ENCODE data around the gene SLC12A5. TPM values are rescaled to one million over a fixed set of nuclear protein-coding genes. Genes with fewer than 3 reads are reported as not detected.

The SLC12A5 gene
- total RNA-seq, 1 donor from 2014 or later = 8.8 TPM

DNA sequence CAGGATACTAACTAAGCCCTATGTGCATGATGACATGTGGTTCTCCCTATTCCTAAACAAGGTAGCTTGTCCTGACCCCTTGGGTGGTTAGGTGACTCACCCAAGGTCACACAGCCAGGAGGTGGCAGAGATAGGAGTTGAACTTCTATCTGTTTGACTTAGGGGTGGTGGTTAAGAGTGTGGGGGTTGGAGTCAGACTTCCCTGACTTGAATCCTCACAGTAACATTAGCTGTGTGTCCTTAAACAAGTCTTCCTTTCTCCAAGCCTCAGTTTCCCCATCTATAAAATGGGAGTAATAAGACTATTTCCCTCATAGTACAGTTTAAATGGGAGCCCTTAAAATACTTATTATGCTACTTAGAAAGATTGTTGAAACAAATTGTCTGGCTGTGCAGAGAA lies 21.9 kb downstream of the SLC12A5 start:
- no peaks in the 10 kb centered on the region for H3K4me1 Mint-ChIP-seq (ENCODE audit: low read depth)
- H3K27me3 Mint-ChIP-seq = peaks cover 68% of the 10 kb centered on the region
- no peak for DNase-seq (ENCODE audit: low spot score, unreplicated experiment)
- H3K27ac Mint-ChIP-seq = no peak overlapping the region
- no peaks in the 10 kb centered on the region for H3K9me3 Mint-ChIP-seq (ENCODE audit: low read depth)
- H3K36me3 Mint-ChIP-seq (ENCODE audit: insufficient read depth) = peaks cover 5% of the 10 kb centered on the region
- no peak overlapping the region for H3K4me3 Mint-ChIP-seq (ENCODE audit: low read depth)
- no peak for TF ChIP-seq CTCF (IDR thresholded peaks at IDR 0.05; ENCODE audit: unreplicated experiment)

DNA sequence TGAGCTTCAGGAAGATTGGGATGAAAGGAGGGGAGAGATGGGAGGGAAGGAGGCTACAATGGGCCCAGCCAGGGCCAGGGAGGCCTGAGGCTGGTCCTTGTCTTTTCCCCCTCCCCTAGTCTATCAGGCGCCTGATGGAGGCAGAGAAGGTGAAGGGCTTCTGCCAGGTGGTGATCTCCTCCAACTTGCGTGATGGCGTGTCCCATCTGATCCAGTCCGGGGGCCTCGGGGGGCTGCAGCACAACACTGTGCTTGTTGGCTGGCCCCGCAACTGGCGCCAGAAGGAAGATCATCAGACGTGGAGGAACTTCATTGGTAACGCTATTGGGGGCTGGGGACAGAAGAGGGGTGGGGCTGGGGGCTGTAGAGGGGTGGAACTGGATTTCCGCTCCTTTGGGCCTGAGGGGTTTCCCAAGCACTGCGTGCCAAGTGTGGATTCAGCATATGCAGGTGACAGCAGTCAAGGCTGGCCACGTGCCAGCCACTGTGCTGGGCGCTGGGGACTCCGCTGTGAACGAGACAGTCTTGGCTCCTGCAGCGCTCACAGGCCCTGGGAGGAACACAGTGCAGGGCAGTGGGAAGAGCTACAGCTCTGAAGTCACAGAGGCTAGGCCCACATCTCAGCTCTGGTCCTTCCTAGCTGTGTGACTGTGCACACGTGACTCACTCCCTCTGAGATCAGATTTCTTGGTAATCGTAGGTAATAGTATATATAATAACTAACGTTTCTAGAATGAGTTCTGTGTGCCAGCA lies 22.7 kb downstream of the SLC12A5 start:
- DNase-seq (ENCODE audit: low spot score, unreplicated experiment) = no peak
- H3K27me3 Mint-ChIP-seq = peaks cover 66% of the 10 kb centered on the region
- H3K4me3 Mint-ChIP-seq (ENCODE audit: low read depth) = no peak overlapping the region

DNA sequence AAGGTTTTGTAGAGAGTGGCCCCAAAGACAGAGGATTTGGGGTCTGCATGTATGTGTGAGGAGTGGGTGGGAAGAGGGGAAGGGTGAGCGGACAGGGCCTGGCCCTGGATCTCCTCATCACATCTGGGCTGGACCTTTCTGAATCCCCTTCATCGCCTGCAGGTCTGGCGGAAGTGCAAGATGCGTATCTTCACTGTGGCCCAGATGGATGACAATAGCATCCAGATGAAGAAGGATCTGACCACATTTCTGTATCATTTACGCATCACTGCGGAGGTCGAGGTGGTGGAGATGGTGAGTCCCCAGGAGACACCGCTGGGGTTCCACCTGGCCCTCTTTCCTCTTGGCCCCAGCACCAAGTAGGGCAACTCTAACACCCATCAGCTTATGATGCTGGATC lies 24.4 kb downstream of the SLC12A5 start:
- H3K27ac Mint-ChIP-seq = no peak overlapping the region
- peaks cover 71% of the 10 kb centered on the region for H3K27me3 Mint-ChIP-seq
- H3K4me1 Mint-ChIP-seq (ENCODE audit: low read depth) = peaks cover 1% of the 10 kb centered on the region
- no peaks in the 10 kb centered on the region for H3K9me3 Mint-ChIP-seq (ENCODE audit: low read depth)
- peaks cover 7% of the 10 kb centered on the region for H3K36me3 Mint-ChIP-seq (ENCODE audit: insufficient read depth)
- no peak for TF ChIP-seq CTCF (IDR thresholded peaks at IDR 0.05; ENCODE audit: unreplicated experiment)
- DNase-seq (ENCODE audit: low spot score, unreplicated experiment) = no peak
- no peak overlapping the region for H3K4me3 Mint-ChIP-seq (ENCODE audit: low read depth)

More for the DNA sequence above, 22.7 kb downstream of the SLC12A5 start:
- peaks cover 6% of the 10 kb centered on the region for H3K36me3 Mint-ChIP-seq (ENCODE audit: insufficient read depth)
- H3K27ac Mint-ChIP-seq = no peak overlapping the region
- H3K4me1 Mint-ChIP-seq (ENCODE audit: low read depth) = no peaks in the 10 kb centered on the region
- no peaks in the 10 kb centered on the region for H3K9me3 Mint-ChIP-seq (ENCODE audit: low read depth)
- no peak for TF ChIP-seq CTCF (IDR thresholded peaks at IDR 0.05; ENCODE audit: unreplicated experiment)

- Mint-ChIP-seq H3K4me1 (ENCODE audit: low read depth) (peaks cover 1% of the 10 kb centered on the region), H3K9me3 (ENCODE audit: low read depth) (no peaks in the 10 kb centered on the region), H3K36me3 (ENCODE audit: insufficient read depth) (peaks cover 7% of the 10 kb centered on the region), H3K4me3 (ENCODE audit: low read depth) (no peak overlapping the region), H3K27ac (no peak overlapping the region), H3K27me3 (peaks cover 73% of the 10 kb centered on the region)
- no peak for TF ChIP-seq CTCF (IDR thresholded peaks at IDR 0.05; ENCODE audit: unreplicated experiment)
- DNase-seq (ENCODE audit: low spot score, unreplicated experiment) = no peak
Observed at GRCh38 chr20:46054606-46055005, 25.6 kb downstream of the SLC12A5 start.

DNA sequence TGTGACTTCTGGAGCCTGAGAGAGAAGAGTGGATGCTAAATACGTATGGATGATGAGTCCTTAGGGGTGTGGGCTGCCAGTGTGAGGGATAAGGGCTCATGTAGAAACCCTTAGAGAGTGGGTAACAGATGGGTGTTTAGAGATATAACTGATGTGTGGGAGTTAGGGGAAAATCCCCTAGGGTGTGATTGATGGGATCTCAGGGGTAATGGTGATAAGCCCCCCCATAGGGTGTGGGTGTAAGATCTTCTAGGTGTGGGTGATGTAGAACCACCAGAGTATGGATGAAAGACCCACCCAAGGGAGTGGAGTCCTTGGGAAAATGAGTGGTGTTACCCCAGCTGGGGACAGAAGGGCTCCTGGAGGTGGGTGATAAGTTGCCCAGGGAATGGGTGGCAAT lies 26.3 kb downstream of the SLC12A5 start:
- DNase-seq (ENCODE audit: low spot score, unreplicated experiment) = no peak
- Mint-ChIP-seq H3K27ac (no peak overlapping the region), H3K36me3 (ENCODE audit: insufficient read depth) (peaks cover 12% of the 10 kb centered on the region), H3K27me3 (peaks cover 78% of the 10 kb centered on the region), H3K4me3 (ENCODE audit: low read depth) (no peak overlapping the region), H3K4me1 (ENCODE audit: low read depth) (peaks cover 1% of the 10 kb centered on the region), H3K9me3 (ENCODE audit: low read depth) (no peaks in the 10 kb centered on the region)
- TF ChIP-seq CTCF (IDR thresholded peaks at IDR 0.05; ENCODE audit: unreplicated experiment) = no peak
